ENCODE data around the gene ADGB. TPM values are rescaled to one million over a fixed set of nuclear protein-coding genes. Genes with fewer than 3 reads are reported as not detected.

The ADGB gene
- total RNA-seq, 2 experiments from 2014 or later = not detected

- no peaks in the 10 kb centered on the region for H3K36me3 ChIP-seq (ENCODE audit: insufficient read depth, low read length)
- no peak overlapping the region for H3K27ac Mint-ChIP-seq
- H3K4me3 Mint-ChIP-seq = no peak overlapping the region
- no peaks in the 10 kb centered on the region for H3K36me3 Mint-ChIP-seq (ENCODE audit: low read depth)
- TF ChIP-seq CTCF (IDR thresholded peaks at IDR 0.05) = no peak
- no peak for ATAC-seq (ENCODE audit: poor library complexity)
- H3K4me1 Mint-ChIP-seq (ENCODE audit: low read depth) = no peaks in the 10 kb centered on the region
- no peak overlapping the region for H3K27ac ChIP-seq (ENCODE audit: low read depth in 1 of 2, low read length in 2 of 2)
- no peak for DNase-seq
- peaks cover 7% of the 10 kb centered on the region for H3K4me1 ChIP-seq (ENCODE audit: insufficient read depth, low read length)
- H3K9me3 ChIP-seq (ENCODE audit: control insufficient read depth in 1 of 2, insufficient read depth in 1 of 2, low read length in 2 of 2) = no peaks in the 10 kb centered on the region
- CTCF ChIA-PET = no interaction called here
- no peak overlapping the region for H3K4me3 ChIP-seq (ENCODE audit: low read length)
- POLR2A ChIA-PET = no interaction called here
- intact Hi-C loops (cut with DNase I, micrococcal nuclease) = loop anchor here in 1 of 2 experiments (2.0 to 5.0 kb wide), 4 partner anchors 362 to 1602 kb away; no protein-coding TSS in a partner anchor
- no peaks in the 10 kb centered on the region for H3K27me3 ChIP-seq (ENCODE audit: control insufficient read depth in 1 of 2, insufficient read depth in 2 of 2, low read length in 2 of 2)
- peaks cover 3% of the 10 kb centered on the region for H3K27me3 Mint-ChIP-seq
- no peaks in the 10 kb centered on the region for H3K9me3 Mint-ChIP-seq
These were observed 261.2 kb downstream of the ADGB start for GRCh38 chr6:146859795-146860495.

DNA sequence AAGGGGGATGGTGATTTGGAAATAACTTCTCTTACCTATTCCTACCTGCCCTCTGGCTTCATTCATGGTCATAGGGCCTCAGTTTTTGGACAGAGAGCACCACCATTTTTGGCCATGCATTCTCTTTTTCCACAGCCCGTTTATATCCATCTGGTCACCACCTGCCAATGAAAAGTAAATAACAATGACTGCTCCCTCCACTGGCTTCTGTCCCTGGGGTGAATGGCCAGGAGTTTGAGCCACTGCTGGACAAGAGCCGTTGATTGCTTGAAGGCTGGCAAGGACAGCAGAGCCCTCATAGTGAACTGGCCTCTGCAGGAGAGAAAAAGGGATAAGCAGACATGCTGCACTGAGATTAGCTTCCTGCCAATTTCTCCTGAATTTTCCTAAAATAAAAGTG lies 261.8 kb downstream of the ADGB start:
- Mint-ChIP-seq H3K4me3 (no peak overlapping the region), H3K9me3 (no peaks in the 10 kb centered on the region), H3K4me1 (ENCODE audit: low read depth) (no peaks in the 10 kb centered on the region), H3K36me3 (ENCODE audit: low read depth) (no peaks in the 10 kb centered on the region), H3K27ac (no peak overlapping the region), H3K27me3 (peaks cover 3% of the 10 kb centered on the region)
- intact Hi-C loops (cut with DNase I, micrococcal nuclease) = no loop called here
- no peaks in the 10 kb centered on the region for H3K27me3 ChIP-seq (ENCODE audit: control insufficient read depth in 1 of 2, insufficient read depth in 2 of 2, low read length in 2 of 2)
- TF ChIP-seq CTCF (IDR thresholded peaks at IDR 0.05) = no peak
- DNase-seq (no peak), ATAC-seq (ENCODE audit: poor library complexity) (no peak)
- no peak overlapping the region for H3K4me3 ChIP-seq (ENCODE audit: low read length)
- ChIA-PET CTCF (no interaction called here), POLR2A (no interaction called here)
- no peak overlapping the region for H3K27ac ChIP-seq (ENCODE audit: low read depth in 1 of 2, low read length in 2 of 2)
- H3K36me3 ChIP-seq (ENCODE audit: insufficient read depth, low read length) = no peaks in the 10 kb centered on the region
- H3K9me3 ChIP-seq (ENCODE audit: control insufficient read depth in 1 of 2, insufficient read depth in 1 of 2, low read length in 2 of 2) = no peaks in the 10 kb centered on the region
- peaks cover 7% of the 10 kb centered on the region for H3K4me1 ChIP-seq (ENCODE audit: insufficient read depth, low read length)

DNA sequence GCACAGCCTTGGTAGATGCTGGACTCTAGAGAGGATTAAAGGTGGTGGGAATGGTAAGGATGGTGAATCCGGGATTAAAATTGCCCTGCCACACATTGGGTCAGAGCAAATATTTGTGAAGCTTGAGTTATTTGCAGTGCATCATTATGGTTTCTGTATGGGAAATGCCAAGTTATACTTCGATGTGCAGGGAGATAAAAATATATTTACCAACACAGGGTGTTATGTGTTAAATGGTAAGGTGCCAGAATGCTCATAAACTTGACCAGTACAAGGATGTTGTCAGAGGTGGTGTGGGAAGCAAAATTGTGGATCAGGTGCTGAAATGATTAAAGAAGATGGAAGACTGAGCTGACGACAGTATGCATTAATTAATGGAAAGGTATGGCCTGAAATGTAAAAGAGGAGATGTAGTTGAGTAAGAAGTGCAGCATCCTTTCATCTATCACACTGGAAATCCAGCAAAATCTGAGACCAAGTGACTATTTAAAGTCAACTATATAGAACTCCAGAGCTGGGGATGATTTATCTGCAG lies 262.3 kb downstream of the ADGB start:
- ChIA-PET CTCF (no interaction called here), POLR2A (no interaction called here)
- Histone ChIP-seq H3K4me1 (ENCODE audit: insufficient read depth, low read length) (peaks cover 7% of the 10 kb centered on the region), H3K4me3 (ENCODE audit: low read length) (no peak overlapping the region), H3K27me3 (ENCODE audit: control insufficient read depth in 1 of 2, insufficient read depth in 2 of 2, low read length in 2 of 2) (no peaks in the 10 kb centered on the region), H3K27ac (ENCODE audit: low read depth in 1 of 2, low read length in 2 of 2) (no peak overlapping the region), H3K9me3 (ENCODE audit: control insufficient read depth in 1 of 2, insufficient read depth in 1 of 2, low read length in 2 of 2) (no peaks in the 10 kb centered on the region), H3K36me3 (ENCODE audit: insufficient read depth, low read length) (no peaks in the 10 kb centered on the region)
- H3K4me1 Mint-ChIP-seq (ENCODE audit: low read depth) = no peaks in the 10 kb centered on the region
- H3K9me3 Mint-ChIP-seq = no peaks in the 10 kb centered on the region
- H3K27me3 Mint-ChIP-seq = peaks cover 3% of the 10 kb centered on the region
- TF ChIP-seq CTCF (IDR thresholded peaks at IDR 0.05) = no peak
- H3K36me3 Mint-ChIP-seq (ENCODE audit: low read depth) = no peaks in the 10 kb centered on the region
- no peak overlapping the region for H3K4me3 Mint-ChIP-seq
- ATAC-seq (ENCODE audit: poor library complexity) (no peak), DNase-seq (no peak)
- intact Hi-C loops (cut with DNase I, micrococcal nuclease) = no loop called here
- no peak overlapping the region for H3K27ac Mint-ChIP-seq
